GM21825 (cell line): ENCODE results near the gene RAB36.
"Not testable (repeated sequence)": the region's sequence is repeated elsewhere in the genome, so short reads cannot be mapped to it uniquely, and the experiment has no call there.

Source experiments
- ATAC-seq: cut with Tn5 transposase; IDR thresholded peaks from one replicate; pipeline ENCODE4 v1.9.1; 2021; ENCODE audit warnings: mild to moderate bottlenecking, moderate library complexity; ENCODE audit not compliant: unreplicated experiment

The RAB36 gene

DNA sequence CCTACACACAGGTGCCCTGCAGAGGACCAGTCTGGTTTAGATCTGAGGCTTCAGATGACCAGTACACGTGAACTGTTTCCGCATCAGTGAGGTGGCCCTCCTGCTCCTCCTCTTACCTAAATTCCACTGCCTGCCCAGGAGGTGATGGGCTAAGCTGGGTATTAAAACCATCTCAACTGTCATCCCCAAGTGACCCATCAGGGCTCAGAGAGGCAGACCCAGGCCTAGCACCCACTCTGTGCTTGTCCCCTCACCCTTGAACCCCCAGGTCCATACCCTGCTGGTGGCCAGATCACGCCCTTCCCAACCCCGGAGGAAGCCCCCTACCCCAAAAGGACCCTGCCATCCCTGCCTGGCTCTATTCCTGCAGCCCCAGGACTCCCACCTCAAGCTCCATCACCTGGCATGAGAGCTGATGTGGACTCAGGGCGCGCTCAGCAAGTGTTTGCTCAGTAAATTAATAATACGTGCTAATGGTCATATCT, 24.8 kb upstream of the RAB36 start:
- ATAC-seq, result no peak

DNA sequence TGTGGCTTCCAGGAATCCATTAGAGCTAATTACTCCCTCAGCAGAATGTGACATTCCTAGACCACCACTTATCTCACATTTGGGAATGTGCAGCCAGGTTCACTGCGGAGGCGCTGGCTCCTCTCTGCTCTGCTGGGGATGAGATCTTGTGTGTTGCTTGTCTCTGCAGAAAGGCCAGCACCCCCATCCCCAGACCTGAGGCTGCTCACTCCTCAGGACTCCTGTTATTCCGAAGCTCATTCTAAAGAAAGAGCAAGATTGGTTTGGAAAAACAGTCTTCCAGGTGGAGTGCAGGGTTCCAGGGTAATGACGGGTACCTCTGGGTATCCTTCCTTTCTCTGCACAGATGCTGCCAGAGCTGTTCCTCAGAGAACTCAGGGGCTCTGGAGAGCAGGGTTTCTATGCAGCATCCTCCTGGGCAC, 24.3 kb upstream of the RAB36 start:
- no peak for ATAC-seq

DNA sequence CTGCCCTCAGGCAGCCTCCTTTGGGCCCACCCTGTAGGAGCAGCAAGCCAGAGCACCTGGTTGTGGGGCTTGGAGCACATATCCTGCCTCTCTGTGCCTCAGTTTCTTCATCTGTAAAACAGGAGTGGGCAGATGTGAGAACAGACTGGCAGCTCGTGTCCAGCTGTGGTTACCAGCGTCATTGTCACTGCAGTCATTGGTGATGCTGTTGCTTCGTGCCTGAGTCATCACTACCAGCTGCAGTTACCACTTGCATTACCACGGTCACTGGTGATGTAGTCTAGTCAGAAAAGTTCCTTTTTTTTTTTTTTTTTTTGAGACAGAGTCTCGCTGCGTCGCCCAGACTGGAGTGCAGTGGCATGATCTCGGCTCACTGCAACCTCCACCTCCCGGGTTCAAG, 23.9 kb upstream of the RAB36 start:
- ATAC-seq, result no peak

DNA sequence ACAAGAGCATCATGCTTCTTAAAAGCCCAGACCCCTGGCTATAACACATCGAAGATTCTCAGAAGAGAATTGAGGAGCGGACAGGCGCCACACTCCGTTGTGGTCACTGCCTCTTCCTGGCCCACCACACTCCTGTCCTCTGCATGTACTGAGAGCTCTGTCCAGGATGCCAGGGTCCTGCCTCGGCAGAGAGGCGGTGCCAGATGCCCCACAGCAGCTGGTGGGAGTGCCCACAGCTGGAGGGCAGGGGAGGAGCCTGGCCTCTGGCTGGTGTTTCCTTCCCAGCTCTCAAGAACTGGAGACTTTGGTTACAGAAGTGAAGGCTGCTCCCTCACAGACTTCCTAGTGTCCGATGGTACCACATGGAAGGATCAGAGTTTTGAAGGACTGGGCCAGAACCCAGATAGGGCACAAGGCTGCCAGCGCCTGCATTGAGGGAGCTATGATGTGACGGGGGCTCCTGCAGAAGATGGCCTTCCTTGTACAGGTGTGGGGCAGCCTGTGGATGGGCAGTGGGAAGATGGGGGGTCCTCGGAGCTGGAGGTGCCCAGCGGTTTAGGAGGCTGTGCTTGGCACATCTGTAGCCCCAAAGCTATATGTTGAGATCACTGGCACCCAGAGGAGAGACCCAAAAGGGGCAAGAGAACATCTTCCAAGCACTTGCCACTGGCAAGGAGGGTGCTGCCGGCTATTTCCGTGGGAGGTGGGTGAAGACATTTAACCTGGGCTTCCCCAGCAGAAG, 22.9 kb upstream of the RAB36 start:
- no peak for ATAC-seq

DNA sequence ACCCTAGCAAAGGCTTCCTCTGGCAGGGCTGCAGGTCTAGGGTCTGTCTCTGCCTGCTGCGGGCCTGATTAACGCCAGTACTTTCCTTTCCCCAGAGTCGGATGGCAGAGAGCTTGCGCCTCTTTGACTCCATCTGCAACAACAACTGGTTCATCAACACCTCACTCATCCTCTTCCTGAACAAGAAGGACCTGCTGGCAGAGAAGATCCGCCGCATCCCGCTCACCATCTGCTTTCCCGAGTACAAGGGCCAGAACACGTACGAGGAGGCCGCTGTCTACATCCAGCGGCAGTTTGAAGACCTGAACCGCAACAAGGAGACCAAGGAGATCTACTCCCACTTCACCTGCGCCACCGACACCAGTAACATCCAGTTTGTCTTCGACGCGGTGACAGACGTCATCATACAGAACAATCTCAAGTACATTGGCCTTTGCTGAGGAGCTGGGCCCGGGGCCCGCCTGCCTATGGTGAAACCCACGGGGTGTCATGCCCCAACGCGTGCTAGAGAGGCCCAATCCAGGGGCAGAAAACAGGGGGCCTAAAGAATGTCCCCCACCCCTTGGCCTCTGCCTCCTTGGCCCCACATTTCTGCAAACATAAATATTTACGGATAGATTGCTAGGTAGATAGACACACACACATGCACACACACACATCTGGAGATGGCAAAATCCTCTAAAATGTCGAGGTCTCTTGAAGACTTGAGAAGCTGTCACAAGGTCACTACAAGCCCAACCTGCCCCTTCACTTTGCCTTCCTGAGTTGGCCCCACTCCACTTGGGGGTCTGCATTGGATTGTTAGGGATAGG, 22.1 kb upstream of the RAB36 start:
- no peak for ATAC-seq

DNA sequence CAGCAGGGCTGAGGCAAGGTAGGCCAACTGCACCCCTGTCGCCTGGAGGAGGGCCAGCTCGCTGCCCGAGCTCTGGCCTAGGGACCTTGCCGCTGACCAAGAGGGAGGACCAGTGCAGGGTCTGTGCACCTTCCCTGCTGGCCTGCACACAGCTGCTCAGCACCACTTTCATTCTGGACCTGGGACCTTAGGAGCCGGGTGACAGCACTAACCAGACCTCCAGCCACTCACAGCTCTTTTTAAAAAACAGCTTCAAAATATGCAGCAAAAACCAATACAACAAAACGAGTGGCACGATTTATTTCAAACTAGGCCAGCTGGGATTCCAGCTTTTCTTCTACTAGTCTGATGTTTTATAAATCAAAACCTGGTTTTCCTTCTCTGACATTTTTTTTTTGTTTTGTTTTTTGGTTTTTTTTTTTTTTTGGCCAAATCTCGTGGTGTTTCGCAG, 21.4 kb upstream of the RAB36 start:
- ATAC-seq, result no peak

DNA sequence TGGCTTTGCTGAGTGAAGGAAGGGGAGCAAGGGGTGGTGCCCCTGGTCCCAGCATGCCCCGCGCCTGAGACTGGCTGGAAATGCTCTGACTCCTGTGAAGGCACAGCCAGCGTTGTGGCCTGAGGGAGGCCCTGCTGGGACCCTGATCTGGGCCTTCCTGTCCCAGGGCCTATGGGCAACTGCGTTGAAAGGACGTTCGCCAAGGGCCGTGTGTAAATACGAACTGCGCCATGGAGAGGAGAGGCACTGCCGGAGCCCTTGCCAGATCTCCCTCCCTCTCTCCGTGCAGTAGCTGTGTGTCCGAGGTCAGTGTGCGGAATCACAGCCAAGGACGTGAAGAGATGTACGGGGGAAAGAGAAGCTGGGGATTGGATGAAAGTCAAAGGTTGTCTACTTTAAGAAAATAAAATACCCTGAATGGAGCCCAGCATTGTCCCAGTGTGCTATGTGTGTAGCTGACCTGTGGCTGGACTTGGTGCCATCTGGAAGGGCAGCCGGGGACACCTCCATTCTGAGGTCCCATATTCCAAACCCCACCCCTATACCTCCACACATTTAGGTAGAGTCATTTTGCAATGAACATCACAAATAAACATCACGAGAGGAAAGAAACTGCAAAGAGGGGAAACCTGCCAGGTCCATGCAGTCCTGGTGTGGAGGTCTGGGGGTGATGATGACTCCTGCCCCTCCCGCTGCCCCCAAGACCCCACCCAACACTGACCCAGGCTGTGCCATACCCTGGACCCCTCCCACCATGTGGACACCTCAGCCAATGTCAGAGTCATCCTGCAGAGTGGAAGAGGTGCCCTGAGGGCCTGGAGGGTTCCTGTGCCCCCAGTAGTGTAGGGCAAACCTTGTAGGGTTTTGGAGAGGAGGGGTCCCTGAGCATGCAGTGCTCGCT, 20.4 kb upstream of the RAB36 start:
- no peak for ATAC-seq

DNA sequence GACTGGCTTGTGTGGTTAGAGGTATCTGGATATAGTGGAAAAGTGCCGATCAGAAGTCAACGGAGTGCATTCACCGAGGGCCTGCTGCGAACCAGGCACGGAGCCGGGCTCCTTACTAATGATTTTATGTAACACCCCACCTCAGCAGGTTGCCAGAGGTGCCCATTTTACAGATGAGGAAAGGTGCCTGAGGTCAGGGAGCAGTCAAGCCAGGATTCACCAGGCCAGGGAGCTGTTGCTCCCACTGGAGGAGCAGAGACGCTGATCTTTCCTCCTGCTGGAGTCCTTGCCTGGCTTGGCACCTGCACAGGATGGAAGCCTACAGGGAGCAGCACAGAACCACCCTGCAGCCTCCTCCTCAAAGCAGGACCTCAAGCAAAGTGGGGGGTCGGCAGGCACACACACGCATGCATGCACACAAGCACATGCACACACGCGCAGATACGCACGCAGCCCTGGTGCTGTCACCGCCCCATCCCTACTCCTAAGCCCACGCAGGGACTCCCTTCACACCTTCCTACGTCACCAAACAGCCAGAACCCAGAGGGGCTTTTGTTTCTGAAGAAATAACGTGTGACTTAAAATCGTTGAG, 19.7 kb upstream of the RAB36 start:
- ATAC-seq, result no peak

DNA sequence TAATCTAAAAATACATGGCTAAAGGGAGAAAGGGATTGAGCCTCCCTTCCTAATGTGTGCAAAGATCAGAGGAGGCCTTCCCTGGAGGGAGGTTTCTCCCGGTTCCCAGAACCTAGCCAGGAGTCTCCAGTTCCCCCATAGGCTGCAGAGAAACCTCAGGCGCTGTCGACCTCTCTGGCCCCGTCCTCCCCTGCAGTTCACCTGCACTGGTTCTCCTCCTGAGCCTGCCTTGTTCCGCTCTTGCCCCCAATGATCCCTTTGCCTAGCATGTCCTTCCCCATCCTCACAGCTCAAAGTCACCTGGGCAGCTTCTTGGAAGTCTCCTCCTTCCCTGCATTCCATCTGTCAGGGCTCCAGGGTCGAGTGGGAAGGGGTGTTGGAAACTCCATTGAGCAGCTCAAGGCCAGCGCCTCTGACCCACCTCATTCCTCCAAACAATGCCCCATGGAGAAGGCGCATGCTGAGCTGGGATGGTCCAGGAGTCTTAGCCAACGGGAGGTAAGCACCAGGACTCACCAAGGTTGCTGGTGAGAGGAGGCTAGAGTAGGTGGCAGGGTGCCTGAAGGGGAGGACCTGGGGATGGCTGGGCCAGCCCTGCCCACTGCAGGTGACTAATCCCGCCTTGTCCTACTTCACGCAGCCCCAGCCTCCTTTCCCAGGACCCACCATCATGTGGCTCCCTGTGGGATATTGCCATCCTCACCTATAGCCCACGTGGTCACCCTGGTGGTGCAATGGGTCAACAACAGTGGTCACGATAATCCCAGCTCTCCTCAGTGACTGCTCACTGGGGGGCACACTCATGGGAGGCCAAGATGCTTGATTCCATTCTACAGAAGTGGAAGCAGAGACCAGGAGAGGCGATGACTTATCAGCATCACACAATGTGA, 18.9 kb upstream of the RAB36 start:
- ATAC-seq, result no peak

DNA sequence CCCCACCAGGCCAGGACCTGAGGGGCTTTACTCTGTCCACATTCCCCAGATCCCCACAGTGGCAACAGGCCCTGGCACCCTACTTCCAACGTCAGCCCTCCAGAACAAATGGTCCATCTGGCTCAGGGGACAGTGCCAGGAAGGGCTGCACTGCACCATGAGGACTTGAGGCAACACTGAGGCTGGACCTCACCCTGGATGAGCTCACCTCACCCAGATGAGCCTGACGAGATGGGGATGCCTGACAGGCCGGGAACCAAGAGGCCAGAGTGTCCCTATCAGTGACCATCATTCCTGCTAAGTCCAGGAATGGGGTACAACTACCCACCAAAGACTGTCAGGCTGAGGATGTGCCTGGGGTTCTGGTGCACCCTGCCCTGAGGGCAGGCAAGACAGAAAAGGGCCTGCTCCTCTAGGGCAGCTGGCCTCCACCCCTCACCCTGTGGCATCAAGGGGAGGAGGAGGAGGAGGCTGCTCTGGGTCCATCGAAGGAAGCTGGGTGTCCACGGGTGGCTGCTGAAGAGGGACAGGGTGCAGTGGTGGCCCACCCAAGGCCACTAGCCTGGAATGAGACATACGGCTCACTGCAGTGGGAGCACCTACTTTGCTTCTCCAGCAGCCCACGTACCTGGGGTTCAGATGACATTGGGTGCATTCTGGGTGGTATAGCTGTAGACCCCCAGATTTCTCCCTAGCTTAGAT, 18.1 kb upstream of the RAB36 start:
- ATAC-seq, result no peak

DNA sequence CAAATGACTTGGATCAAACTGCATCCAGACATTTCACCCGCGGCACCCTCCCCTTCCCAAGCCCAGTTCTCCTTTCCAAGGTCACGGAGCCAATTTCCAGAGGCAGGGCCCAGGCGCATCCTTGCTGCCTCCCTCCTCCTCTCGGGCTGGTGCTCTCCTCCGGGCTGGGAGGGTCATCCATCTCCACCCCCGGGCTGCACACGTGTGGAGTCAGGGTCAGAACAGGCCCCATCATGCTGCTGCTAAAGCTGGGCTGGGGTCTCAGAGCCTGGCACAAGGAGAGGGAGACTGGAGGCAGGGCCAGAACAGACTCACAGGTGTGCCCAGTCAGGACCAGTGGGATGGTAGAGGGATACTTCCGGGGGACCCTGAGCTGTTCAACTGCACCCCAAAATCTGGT, 17.5 kb upstream of the RAB36 start:
- ATAC-seq, result no peak

DNA sequence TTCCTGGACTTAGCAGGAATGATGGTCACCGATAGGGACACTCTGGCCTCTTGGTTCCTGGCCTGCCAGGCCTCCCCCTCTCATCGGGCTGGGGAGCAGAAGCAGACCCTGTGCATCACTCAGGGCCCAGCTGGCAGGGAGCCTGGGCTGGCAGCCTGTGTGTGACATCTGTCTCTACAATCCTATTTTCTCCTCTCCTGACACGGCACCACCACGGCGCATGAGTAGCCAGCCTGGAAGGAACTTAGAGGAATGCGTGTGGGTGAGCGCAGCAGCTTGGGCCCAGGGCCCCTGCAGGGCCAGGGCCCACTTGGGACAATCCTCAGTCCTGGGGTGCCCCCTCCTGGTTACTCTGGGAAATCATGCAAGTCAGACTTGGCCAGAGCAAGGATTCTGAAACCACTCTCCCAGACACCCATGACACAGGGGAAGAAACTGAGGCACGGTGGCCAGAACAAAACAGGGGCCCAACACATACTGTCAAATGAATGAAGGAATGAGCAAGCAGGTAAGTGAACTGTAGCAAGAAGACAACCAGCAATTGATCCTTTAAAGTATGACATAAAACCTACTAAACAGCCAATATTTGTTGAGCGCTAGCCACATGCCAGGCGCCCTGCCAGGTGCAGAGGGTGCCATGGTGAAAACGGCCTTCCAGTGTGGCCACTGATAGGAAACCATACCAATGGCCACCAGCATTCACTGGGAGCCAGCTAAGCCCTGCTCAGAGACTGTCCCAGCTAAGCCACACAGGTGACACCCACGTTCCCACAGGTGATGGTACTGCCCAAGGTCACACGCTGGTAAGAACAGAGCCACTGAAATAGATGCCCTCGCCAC, 16.8 kb upstream of the RAB36 start:
- no peak for ATAC-seq

DNA sequence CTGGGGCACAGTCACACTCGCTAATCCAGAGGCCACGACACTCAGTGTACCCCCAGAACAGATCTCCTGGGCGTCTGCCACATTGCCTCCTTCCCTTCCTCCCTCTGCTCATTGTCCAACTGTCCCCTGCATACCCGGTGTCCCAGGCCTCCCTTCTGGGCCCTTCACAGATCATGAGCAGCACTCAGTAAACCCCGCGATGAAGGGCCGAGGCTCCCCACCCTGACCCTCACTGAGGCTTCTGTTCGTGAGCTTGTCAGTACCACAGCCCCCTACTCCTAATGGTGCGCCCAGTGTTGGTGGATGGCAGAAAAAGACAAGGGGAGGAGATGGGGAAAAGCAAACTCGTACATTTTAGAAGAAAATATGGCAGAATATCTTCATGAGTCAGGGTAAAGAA, 16.1 kb upstream of the RAB36 start:
- no peak for ATAC-seq

DNA sequence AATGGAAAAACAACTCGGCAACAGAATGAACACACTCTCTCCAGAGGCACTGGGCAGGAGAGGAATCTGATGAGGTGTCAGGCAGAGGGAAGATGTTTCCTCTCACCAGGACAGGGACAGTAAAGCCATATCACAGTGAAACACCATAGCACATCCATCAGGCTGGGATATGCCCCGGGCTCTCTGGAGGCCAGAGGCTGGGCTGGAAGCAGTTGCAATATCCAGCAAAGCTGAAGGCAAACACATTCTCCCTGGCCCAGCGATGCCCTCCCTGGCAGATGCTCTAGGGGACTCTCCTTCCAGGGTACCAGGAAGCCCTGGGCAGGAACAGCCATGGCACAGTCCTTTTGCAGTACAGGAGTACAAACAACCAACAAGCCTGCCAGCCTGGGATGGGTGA, 14.6 kb upstream of the RAB36 start:
- ATAC-seq, result no peak

DNA sequence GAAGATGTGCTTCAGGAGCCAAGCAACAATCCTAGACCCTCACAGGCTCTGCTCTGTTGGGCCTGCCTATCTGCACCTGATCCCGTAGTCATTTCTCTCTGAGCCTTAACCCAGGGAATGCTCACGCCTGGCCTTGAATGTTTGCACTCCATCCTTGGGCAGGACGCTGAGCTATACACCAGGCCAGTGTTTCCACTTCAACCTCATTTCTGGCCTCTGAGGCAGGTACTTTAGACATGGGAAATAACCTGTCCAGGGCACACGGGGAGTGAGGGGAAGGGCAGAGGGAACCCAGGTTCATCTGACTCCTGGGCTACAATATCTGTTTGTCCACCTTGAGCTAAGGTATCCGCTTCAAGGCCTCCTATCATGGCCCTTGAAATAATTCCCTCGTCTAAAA, 13.3 kb upstream of the RAB36 start:
- no peak for ATAC-seq

DNA sequence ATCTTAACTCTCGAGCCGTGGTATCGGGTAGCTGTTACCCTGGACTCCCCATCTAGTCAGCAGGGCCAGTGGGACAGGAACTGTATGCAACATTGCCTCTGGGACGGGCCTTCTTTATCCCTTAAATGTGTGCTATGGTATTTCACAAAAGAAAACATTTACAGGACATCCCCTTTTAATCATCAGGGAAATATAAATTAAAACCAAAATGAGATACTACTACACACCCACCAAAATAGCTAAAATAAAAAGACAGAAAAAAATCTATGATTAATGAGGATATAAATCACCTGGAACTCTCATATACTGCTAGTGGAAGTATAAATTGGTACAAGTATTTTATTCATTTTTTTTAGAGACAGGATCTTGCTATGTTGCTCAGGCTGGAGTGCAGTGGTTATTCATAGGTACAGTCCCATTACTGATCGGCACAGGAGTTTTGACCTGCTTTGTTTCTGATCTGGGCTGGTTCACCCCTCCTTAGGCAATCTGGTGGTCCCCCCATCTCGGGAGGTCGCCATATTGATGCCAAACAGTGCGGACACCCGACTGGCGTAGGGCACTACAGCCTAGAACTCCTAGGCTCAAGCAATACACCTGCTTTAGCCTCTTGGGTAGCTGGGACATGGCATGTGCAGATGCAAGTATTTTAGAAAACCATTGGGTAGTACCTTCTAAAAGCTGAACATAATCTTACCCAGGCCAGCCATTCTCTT, 12.7 kb upstream of the RAB36 start:
- ATAC-seq, result no peak

DNA sequence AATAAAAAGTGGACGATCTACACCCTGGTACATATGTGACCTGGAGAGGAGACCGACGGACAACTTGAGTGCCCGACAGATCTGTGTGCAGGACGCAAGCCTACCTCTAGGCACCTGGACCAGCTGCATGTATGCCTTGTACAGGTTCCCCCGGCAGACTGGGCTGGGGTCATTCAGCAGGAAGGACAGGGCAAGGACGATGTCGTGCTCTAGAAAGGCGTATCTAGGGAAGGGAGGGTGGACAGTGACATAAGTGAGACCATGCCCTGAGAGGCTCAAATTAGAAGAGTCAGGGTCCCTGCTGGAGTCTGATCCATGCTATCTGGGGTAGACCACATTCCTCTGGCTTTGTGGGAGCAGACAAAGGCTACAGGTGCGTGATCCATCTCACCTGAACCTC, 11.4 kb upstream of the RAB36 start:
- no peak for ATAC-seq

DNA sequence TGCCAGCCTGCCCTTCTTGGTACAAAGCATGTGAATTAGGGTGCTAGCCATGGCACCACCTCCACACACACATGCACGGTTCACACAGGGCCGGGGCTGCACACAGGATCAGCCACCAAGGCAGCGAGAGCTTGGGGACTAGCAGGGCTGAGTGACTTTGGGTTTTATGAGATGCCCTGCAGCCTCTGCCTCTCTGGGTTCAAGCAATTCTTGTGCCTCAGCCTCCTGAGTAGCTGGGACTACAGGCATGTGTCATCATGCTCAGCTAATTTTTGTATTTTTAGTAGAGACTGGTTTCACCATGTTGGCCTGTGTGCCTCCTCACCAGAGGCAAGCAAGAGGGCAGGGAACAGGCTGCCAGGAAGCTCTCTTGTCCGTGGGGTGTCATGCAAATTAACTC, 8.3 kb upstream of the RAB36 start:
- not testable (repeated sequence) for ATAC-seq
